GM18858 (cell line): ENCODE data around the gene AKR1C4.
"Not testable (repeated sequence)": the region's sequence is repeated elsewhere in the genome, so short reads cannot be mapped to it uniquely, and the experiment has no call there.

Source experiments
- ATAC-seq: cut with Tn5 transposase; IDR thresholded peaks from one replicate; pipeline ENCODE4 v1.9.1; 2021; ENCODE audit not compliant: unreplicated experiment

AKR1C4 gene

DNA sequence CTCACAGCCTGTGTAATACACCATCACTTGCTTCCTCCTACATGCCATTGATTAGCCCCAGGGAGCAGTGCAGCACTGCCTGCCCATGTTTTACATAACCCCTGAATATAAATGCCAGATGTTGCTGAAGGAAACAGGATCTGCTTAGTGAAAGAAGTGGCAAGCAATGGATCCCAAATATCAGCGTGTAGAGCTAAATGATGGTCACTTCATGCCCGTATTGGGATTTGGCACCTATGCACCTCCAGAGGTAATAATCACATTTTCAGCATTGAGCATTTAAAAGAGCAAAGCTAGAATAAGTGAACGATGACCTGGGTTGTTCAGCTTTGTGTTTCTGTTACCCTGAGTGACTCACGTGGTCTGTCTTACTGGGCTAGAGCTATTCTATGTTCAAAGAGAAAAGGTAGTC lies at the start of gene AKR1C4:
Gene AKR1C4 (plus strand): TSS at position 136 of the 412 bp plus-strand sequence. CDS start 31 bp downstream, at position 167.
- ATAC-seq = no peak

DNA sequence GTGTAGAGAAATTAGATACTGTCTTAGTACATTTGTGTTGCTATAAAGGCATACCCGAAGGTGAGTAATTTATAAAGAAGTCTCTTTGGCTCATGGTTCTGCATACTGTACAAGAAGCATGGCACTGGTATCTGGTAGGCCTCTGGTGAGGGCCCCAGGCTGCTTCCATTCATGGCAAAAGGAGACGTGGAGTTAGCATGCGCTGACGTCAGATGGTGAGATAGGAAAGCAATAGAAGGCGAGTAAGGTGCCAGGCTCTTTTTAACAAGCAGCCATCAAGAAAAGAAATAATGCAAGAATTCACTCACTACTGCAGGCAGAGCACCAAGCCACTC lies 49.8 kb upstream of the AKR1C4 start:
- no peak for ATAC-seq

DNA sequence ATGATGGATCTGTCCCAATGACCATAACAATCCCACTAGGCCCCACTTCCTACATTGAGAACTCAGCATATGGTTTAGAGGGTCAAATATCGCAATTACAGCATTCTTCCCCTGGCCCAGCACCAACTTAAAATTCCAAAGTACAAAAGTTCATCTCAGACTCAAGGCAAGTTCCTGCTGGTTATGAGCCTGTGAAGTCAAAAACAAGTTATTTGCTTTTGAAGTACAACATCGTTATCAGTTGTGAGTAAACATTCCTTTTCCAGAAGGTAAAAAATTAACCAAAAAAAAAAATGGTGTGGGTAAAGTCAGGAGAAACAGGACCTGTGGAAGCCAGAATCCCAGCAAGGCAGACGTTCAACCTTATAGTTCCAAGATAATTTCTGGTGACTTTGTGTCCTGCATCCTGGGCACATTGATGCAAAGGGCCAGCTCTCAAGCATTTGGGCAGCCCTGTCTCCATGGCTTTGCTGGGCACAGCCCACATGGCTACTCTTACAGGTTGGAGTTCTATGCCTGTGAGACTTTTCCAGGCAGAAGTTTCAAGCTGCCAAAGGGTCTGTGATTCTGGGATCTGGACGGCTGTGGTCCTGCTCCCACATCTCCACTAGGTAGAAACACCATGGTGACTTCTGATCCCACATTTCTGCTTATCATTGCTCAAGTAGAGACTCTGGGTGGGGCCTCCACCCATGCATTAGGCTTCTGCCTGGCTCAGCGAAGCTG lies 49.2 kb upstream of the AKR1C4 start:
- ATAC-seq = no peak

DNA sequence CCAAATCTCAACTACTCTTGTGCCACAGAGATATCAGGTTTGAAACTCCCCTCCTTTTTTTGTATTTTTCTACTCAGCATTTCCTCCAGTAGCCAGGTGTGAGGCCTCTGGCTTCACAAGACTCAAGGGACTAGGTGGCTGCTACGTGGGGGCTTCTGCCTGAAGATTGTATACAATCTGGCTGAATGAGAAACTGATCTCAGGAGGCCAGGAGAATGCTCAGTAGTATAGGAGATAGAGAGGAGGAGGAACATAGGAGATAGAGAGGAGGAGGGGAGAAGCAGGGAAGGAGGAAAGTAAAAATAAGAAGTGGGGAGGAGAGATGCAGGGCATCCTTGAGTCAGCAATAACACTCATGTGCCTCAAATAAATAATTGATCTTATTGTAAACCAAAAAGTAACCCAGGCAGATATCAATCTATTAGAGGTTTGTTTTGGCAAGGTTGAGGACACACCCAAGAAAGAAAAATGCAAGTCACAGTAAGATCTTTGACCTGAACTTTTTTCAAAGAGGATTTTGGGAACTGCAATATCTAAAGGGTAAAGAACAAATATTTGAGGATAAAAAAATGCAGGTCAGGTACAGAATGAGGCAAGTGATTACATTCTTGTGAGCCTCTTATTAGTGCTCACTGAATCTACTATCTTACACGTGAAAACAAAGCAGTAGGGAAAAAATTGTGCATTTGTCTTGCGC lies 48.5 kb upstream of the AKR1C4 start:
- no peak for ATAC-seq

DNA sequence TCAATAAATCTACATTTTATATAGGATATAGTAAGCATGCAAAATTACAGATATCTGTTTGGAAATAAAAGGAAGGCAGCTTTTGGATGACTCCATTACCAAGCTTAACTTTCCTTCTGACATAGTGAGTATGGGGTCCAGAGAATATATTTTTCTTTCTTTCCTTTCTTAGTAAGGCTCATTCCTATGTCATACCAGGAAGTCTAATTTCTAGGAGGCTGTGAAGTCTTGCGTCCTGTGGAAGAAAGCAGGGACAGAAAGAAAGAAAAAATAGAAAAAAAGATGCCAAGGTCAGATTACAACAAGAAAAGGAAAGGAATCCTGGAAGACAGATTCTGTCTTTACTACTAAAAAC lies 48.0 kb upstream of the AKR1C4 start:
- no peak for ATAC-seq

DNA sequence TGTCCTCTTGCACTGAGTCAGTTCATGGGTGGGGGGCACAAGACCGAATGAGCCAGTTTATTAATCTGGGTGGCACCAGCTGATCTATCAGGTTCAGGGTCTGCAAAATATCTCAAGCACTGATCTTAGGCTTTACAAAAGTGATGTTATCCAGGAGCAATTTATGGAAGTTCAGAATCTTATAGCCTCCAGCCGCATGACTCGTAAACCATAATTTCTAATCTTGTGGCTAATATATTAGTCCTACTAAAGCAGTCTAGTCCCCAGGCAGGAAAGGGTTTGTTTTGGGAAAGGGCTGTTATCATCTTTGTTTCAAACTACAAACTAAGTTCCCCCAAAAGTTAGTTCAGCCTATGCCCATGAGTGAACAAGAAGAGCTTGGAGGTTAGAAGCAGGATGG lies 45.6 kb upstream of the AKR1C4 start:
- no peak for ATAC-seq

DNA sequence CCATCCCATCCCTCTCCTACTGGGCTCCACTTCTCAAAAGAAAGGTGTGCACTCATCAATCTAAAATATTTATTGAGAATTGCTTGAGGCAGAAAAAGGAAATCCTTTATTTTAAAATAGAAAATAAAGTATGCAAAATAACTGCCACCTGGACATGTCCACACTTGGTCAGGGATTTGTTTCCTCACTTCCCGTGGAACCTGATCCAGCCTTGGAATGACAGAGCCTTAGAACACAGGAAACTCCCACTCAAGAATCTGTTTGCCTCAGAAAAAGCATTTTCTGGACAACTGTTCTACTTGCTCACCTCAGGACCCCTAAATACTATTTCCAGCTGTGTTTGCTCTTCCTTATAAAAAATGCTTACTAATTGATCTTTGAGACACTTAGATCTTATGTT lies 40.7 kb upstream of the AKR1C4 start:
- no peak for ATAC-seq

DNA sequence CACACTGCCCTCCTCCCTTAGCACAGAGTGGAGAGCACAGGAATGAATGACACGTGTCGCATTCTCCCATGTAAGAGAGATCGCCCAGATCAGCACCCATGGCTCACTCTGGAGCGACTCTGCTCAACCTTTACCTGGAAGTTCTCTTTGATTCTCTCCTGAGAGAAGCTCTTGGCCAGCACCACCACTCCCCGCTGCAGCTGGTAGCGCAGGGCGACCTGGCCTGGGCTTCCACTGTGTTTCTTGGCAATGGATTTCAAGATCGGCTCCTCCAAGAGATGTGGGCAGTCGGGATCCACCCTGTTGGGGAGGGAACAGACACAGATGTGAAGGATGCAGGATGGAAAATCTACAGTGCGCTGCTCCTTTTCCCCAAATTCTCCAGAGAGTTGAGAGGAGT lies 39.1 kb upstream of the AKR1C4 start:
- no peak for ATAC-seq

DNA sequence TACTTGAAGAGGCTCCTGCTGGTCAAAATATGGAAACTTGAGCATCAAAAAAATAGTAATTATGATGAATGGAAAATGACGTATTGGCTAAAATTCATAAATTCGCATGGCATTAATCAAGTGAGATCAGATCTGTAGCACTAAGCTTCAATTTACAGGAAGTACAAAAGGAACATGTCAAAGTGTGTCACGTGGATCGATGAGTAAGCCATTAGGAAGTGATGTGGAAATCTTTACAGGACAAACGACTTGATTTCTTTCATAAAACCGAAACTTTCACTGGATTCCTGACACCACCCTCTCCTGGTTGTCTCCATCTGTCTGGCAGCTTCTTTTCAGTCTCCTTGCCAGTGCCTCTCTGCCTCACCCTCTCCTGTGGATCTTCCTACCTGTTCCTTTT lies 37.5 kb upstream of the AKR1C4 start:
- no peak for ATAC-seq

DNA sequence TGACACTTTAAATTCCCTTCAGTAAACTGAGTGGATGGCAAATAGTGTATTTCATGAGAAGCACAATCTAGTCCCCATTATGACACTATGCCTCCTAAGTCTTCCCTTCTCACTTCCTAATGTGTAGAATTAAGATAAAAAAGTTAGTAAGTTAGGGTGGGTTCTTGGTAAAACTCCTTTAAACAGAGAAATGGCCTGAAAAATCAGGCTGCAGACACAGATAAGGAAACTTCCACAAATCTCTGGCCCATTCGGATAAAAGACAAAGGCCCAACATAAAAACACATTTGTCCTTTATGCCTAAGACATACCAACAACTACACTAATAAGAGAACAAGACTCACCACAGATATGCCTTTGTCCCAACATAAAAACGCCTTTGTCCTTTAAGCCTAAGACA lies 33.1 kb upstream of the AKR1C4 start:
- no peak for ATAC-seq

DNA sequence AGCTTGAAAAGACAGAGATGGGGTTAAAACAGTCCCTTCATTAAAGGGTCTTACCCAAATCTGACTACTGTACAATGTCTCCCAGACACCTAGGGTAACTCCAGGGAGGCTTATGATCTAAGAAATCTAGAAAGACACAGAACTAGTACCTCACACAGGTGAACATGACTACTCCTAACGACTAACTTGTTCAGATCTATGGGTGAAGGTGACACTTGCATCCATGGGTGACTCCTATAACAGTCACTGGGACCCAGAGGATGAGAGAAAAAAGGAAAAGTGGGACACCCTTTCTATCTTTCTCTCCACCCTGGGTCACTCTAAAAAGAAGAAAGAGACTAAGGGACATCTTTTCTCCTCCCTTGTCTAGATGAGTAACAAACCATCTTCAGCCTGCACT lies 30.9 kb upstream of the AKR1C4 start:
- no peak for ATAC-seq

DNA sequence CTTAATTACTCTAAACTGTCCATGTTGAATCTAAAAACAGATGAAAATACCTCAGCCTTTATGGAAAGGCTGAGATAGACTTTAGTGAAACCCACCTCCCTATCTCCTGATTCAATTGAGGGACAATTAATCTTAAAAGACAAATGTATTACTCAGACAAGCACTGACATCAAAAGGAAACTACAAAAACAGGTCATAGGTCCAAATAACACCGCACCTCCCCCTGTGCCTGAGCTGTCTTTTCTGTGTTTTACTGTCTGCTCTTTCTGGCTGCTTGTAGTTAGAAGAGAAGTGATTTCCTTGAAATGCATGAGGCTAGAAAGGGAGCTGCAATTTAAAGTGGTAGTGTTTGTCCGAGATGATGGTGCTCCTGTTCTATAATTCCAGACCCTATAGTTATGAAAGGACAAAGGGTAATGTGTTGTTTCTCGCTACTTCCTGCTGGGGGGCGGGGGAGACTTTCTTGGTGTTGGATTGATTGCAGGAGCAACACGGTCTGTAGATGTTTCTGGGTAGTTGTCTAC lies 27.7 kb upstream of the AKR1C4 start:
- no peak for ATAC-seq

DNA sequence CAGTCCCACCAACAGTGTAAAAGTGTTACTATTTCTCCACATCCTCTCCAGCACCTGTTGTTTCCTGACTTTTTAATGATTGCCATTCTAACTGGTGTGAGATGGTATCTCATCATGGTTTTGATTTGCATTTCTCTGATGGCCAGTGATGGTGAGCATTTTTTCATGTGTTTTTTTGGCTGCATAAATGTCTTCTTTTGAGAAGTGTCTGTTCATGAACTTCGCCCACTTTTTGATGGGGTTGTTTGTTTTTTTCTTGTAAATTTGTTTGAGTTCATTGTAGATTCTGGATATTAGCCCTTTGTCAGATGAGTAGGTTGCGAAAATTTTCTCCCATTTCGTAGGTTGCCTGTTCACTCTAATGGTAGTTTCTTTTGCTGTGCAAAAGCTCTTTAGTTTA lies 21.1 kb upstream of the AKR1C4 start:
- not testable (repeated sequence) for ATAC-seq

DNA sequence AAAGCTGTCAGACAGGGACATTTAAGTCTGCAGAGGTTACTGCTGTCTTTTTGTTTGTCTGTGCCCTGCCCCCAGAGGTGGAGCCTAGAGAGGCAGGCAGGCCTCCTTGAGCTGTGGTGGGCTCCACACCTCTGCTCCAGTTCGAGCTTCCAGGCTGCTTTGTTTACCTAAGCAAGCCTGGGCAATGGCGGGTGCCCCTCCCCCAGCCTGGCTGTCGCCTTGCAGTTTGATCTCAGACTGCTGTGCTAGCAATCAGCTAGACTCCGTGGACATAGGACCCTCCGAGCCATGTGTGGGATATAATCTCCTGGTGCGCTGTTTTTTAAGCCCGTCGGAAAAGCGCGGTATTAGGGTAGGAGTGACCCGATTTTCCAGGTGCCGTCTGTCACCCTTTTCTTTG lies 16.1 kb upstream of the AKR1C4 start:
- ATAC-seq = not testable (repeated sequence)

DNA sequence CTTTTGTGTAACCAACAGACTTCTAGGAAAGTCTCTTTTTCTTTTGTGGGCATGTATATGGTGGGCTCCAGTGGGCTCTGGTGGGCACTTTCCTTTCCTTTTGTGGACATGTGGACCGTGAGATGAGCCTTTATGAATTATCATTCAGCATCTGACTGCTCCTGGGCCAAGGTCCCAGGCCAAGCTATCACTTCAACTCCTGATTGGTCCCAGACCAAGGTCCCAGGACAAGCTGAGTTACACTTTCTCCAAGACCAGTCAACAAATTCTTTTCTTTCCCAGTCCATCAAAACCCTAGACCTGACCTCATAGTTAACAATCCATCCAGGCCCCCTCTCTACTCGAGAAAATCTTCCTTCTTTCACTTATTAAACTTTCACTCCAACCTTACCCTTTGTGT lies 12.7 kb upstream of the AKR1C4 start:
- no peak for ATAC-seq

DNA sequence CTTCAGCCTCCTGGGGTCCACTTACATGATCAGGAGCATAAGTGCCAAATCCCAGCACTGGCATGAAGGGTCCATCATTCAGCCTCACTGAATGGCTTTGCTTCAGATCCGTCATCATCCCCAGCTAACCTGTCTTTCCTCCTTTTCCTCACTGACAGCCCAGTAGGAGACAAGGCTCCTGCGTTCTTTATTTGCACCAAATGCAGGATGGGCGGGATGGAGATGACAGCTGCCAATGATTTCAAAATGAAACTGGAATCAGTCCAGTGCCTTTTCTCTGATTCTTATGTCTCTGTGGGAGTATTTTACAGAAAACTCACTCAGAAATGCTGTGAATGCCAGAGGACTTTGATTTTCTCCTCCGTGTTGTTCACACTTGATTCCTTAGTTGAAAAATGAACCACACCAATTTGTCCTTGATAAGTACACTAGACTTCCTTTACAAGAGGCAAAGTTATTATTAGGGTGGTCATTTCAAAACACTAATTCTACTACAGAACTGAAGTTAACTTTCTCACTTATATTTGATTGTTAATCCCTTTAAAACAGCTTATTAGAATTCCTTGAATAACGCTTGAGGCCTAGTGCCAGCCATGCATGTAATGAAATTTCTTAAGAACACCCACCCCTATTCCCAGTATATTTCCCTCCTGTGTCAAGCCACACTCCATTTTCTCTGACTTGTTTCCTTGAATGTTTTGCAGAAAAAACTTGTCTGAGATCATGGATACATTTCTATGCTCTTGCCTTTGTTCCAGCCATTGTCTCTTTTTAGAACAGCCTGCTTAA lies 11.5 kb upstream of the AKR1C4 start, which contains the start of gene AKR1C8:
Gene AKR1C8 (minus strand): TSS at position 164 of the 789 bp plus-strand sequence. CDS start 46 bp downstream, at position 118.
- ATAC-seq = no peak

DNA sequence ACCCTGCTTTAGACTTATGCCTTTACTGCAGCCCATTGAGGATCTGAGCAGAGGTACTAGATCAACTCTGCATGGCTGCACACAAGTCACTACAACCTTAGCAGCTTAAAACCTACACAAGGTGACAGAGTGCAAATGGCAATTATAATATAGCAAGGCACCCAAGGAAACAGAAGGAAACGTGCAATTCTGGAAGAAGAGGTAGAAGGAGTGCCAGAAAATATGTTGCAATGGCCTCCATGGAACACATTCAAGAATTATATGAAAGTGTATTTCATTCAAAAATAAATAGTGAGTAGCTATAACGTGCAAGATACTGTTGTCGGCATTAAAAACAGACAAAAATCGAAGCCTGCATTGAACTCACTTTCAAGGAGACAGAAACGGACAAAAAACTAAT lies 8.8 kb upstream of the AKR1C4 start:
- no peak for ATAC-seq

DNA sequence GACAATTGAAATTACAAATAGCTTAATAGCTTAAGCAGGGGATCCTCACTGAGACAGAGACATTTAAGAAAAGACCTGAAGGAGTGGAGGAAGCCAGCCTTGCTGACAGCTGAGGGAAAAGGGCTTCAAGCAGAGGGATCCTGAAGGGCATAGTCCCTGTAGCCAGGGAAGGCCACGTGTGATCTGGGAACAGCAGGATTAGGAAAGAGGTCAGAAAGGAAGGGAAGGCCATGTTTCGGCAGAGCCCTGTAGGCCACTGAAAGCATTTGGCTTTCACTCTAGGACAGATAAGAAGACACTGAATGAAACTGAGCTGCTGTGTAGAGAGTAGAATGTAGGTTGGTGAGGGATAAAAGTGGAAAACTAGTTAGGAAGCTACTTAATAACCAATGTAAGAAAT lies 8.3 kb upstream of the AKR1C4 start:
- no peak for ATAC-seq

DNA sequence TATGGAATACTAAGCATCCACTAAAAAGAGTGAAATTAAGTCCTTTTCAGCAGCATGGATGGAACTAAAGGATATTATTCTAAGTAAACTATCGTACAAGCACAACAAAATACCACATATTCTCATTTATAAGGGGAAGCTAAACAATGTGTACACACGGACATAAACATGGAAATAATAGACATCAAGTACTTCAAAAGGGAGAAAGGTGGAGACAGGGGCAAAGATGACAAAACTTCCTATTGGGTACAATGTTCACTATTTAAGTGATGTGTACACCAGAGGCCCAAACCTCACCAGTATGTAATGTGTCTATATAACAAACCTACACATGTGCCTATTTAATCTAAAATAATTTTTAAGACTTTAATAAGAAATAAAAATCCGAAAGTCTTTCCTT lies 2.2 kb upstream of the AKR1C4 start:
- ATAC-seq = no peak

DNA sequence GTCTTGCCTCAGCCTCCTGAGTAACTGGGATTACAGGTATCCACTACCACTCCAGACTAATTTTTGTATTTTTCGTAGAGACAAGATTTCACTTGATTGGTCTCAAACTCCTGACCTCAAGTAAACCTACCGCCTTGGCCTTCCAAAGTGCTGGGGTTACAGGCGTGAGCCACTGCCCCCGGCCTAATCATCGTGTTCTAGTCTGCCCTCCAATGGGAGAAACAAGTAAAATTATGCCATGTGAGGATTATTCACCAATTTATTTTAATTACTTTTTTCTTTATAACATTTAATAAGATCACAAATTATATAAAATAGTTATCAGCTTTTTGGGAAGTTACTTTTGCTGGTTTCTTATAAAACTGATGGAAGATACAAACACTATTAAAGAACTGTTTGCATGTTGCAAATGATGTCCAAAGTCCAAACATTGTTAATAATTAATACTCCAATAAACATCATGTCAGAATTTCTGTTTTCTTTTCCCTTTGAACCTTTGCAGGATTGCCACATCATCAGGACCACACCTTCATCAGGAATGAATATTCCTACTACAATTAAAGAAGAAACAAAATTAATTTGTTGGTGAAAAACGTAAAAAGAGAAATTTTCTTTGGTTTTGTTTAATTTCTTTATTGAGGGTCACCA lies 786 bp upstream of the AKR1C4 start:
- ATAC-seq = no peak

DNA sequence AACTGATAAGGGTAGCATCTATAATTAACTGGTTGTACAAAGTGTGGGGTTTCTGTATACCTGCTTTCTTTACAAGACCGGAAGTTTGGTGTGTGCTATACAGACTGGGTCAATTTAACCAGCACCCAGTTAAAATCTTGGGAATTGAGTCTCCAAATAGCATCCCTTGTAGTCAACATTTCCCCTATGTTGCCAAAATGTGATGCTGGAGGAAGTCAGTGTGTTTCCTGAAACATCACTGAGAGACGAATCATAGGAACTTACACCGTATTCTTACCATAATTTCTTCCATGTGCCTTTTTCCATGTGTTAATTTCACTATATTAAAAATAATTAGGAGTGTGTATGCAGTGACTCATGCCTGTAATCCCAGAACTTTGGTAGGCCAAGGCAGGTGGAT lies 1.7 kb downstream of the AKR1C4 start:
- ATAC-seq = no peak
